Osteoblast (primary cell): Measurements from ENCODE around the gene C2CD5. TPM values are rescaled to one million over a fixed set of nuclear protein-coding genes. Genes with fewer than 3 reads are reported as not detected.

Source experiments
- DNase-seq: peaks from one replicate; pipeline ENCODE4 v3.0.0; 2011; ENCODE audit warnings: low spot score, mixed read lengths; ENCODE audit not compliant: insufficient read length; ENCODE audit errors: missing footprints
- H2AFZ ChIP-seq: 2 replicates; pipeline ENCODE4 v1.6.0; 2011; ENCODE audit warnings: mild to moderate bottlenecking, low read length
- H3K27ac ChIP-seq: 2 replicates; pipeline ENCODE4 v1.5.1; 2011; ENCODE audit warnings: mild to moderate bottlenecking, low read depth, low read length, moderate library complexity
- H3K27me3 ChIP-seq: 2 replicates; pipeline ENCODE4 v1.6.0; 2012; ENCODE audit warnings: mild to moderate bottlenecking, control low read depth, inconsistent platforms, low read length, moderate library complexity; ENCODE audit not compliant: insufficient read depth
- H3K36me3 ChIP-seq: 2 replicates; pipeline ENCODE4 v1.5.1; 2011; ENCODE audit warnings: mild to moderate bottlenecking, low read length, control low read depth, moderate library complexity; ENCODE audit not compliant: insufficient read depth
- H3K4me1 ChIP-seq: 2 replicates; pipeline ENCODE4 v1.5.1; 2011; ENCODE audit warnings: mild to moderate bottlenecking, low read length, control low read depth, moderate library complexity; ENCODE audit not compliant: insufficient read depth
- H3K4me2 ChIP-seq: 2 replicates; pipeline ENCODE4 v1.6.0; 2011; ENCODE audit warnings: mild to moderate bottlenecking, low read length; ENCODE audit not compliant: insufficient read depth
- H3K4me3 ChIP-seq: fragments of 200-600 bp; sonication (generic); 3 replicates; pipeline ENCODE4 v1.5.1; 2012; ENCODE audit warnings: mild to moderate bottlenecking, low read length, inconsistent platforms; ENCODE audit not compliant: insufficient read depth
- H3K79me2 ChIP-seq: 2 replicates; pipeline ENCODE4 v1.6.0; 2012; ENCODE audit warnings: mild to moderate bottlenecking, low read length, control low read depth, inconsistent platforms; ENCODE audit not compliant: insufficient read depth
- H3K9me3 ChIP-seq: 2 replicates; pipeline ENCODE4 v1.5.1; 2011; ENCODE audit warnings: low read depth, low read length, control low read depth
- H4K20me1 ChIP-seq: 2 replicates; pipeline ENCODE4 v1.6.0; 2012; ENCODE audit warnings: mild to moderate bottlenecking, low read length, control low read depth; ENCODE audit not compliant: insufficient read depth
- total RNA-seq: library from RNA; depleted of rRNA; stranded (reverse); fragments of >200 nt; gene quantifications from 2 replicates; pipeline ENCODE4 v1.2.3, GENCODE V29; 2012
- TF ChIP-seq, protein P1 (sequence below): IDR thresholded peaks from 2 replicates; pipeline ENCODE4 v1.5.1; 2011; ENCODE audit warnings: mild to moderate bottlenecking, low read depth, low read length, moderate library complexity; ENCODE audit errors: extremely low read depth

Gene C2CD5
- total RNA-seq, 1 donor: 22.1 TPM

DNA sequence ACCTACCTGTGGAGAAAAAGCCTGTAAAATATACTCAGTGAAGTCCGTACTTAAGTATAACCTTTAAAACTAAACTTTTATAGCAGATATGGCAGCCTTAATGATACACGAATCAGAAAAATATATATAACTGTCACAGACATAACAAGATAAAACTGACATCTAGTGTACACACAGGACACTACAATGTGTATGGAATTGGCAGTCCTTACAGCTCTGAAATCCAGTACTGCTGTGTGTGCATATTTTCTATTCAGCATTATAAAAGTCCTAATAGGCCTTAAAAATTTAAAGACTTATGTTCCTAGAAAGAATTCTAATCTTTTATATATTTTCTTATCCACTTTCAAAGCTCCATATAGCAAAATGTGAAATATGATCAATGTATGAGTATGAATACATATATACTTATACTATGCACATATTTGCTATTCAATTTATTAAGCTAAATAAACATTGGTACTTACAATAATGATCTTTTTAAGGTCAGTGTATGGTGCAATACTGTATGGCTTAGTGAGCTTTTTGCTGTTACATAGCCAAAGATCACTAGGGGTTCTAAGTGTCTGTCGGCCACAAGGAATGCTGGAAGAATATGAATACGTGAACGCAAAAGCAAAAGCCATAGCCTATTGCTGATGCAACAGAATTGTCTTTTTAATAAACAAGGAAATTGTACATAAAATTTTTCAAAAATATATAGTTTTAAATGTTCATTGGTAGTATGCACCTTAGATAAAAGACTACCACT lies 69.2 kb downstream of the C2CD5 start:
- no peak overlapping the region for H3K4me2 ChIP-seq
- DNase-seq: no peak
- H3K4me1 ChIP-seq: peaks cover 21% of the 10 kb centered on the region
- H3K27me3 ChIP-seq: no peaks in the 10 kb centered on the region
- no peaks in the 10 kb centered on the region for H4K20me1 ChIP-seq
- no peaks in the 10 kb centered on the region for H3K9me3 ChIP-seq
- TF ChIP-seq, protein P1, sequence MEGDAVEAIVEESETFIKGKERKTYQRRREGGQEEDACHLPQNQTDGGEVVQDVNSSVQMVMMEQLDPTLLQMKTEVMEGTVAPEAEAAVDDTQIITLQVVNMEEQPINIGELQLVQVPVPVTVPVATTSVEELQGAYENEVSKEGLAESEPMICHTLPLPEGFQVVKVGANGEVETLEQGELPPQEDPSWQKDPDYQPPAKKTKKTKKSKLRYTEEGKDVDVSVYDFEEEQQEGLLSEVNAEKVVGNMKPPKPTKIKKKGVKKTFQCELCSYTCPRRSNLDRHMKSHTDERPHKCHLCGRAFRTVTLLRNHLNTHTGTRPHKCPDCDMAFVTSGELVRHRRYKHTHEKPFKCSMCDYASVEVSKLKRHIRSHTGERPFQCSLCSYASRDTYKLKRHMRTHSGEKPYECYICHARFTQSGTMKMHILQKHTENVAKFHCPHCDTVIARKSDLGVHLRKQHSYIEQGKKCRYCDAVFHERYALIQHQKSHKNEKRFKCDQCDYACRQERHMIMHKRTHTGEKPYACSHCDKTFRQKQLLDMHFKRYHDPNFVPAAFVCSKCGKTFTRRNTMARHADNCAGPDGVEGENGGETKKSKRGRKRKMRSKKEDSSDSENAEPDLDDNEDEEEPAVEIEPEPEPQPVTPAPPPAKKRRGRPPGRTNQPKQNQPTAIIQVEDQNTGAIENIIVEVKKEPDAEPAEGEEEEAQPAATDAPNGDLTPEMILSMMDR: no peak
- no peaks in the 10 kb centered on the region for H3K36me3 ChIP-seq
- H3K27ac ChIP-seq: no peak overlapping the region
- no peaks in the 10 kb centered on the region for H3K79me2 ChIP-seq
- H2AFZ ChIP-seq: no peak overlapping the region
- no peak overlapping the region for H3K4me3 ChIP-seq

DNA sequence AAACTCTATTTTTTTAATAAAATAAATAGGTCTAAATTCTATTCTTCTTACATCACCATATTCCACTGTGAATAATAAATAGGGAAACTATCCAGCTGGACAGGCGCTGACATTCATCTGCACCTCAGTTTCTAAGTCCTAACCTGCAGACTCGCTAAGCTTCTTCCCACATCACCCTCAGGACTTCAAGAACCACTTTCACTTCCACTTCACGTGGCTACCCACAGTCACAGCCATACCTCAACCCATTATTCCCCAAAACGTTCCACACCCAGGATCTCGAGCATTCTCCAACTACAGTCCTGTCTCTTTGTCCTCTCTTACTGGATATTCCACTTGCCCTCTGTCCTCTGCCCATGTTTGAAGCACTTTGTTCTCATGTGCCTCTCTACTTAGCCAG lies 71.1 kb downstream of the C2CD5 start:
- Histone ChIP-seq H3K4me3 (no peak overlapping the region), H3K27me3 (no peaks in the 10 kb centered on the region), H3K27ac (no peak overlapping the region), H4K20me1 (no peaks in the 10 kb centered on the region), H3K79me2 (no peaks in the 10 kb centered on the region), H2AFZ (no peak overlapping the region), H3K4me1 (peaks cover 16% of the 10 kb centered on the region), H3K9me3 (no peaks in the 10 kb centered on the region), H3K4me2 (no peak overlapping the region), H3K36me3 (no peaks in the 10 kb centered on the region)
- no peak for DNase-seq
- TF ChIP-seq, protein P1: no peak

DNA sequence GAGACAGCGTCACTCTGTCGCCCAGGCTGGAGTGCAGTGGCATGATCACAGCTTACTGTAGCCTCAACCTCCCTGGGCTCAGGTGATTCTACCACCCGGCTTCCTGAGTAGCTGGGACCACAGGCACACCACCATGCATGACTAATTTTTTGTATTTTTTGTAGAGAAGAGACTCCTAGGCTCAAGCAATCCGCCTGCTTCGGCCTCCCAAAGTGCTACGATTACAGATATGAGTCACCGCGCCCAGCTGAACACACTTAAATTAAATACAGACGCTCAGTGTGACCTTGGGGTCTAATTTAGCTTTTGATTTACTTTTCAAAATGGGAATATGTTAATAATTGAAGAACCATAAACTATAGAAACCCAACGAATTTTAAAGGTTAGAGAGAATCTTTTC lies 77.2 kb downstream of the C2CD5 start:
- H3K9me3 ChIP-seq: no peaks in the 10 kb centered on the region
- DNase-seq: no peak
- no peaks in the 10 kb centered on the region for H3K27me3 ChIP-seq
- H3K27ac ChIP-seq: no peak overlapping the region
- no peaks in the 10 kb centered on the region for H3K36me3 ChIP-seq
- H3K4me3 ChIP-seq: no peak overlapping the region
- no peaks in the 10 kb centered on the region for H4K20me1 ChIP-seq
- H3K79me2 ChIP-seq: no peaks in the 10 kb centered on the region
- H3K4me1 ChIP-seq: no peaks in the 10 kb centered on the region
- TF ChIP-seq, protein P1: no peak
- no peak overlapping the region for H3K4me2 ChIP-seq
- no peak overlapping the region for H2AFZ ChIP-seq

DNA sequence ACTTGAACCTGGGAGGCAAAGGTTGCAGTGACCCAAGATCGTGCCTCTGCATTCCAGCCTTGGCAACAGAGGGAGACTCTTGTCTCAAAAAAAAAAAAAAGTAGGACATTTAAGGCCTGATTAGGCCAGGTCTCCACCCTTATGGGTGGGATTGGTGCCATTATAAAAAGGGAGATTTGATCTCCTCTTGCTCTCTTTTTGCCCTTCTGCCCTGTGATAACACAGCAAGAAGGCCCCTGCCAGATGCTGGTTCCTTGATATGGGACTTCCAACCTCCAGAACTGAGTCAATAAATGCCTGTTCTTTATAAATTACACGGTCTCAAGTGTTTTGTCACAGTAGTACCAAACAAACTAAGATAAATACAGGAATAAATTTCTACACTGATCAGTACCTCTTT lies 81.0 kb downstream of the C2CD5 start:
- Histone ChIP-seq H3K9me3 (no peaks in the 10 kb centered on the region), H3K4me2 (no peak overlapping the region), H3K27ac (no peak overlapping the region), H2AFZ (no peak overlapping the region), H3K4me1 (no peaks in the 10 kb centered on the region), H3K79me2 (no peaks in the 10 kb centered on the region), H3K4me3 (no peak overlapping the region), H3K27me3 (no peaks in the 10 kb centered on the region), H4K20me1 (no peaks in the 10 kb centered on the region), H3K36me3 (no peaks in the 10 kb centered on the region)
- TF ChIP-seq, protein P1: no peak
- no peak for DNase-seq
